Nephron progenitor cell (in vitro differentiated cells): ENCODE results near the gene SLC30A7.

ENCODE experiments used
- DNase-seq: peaks from one replicate; pipeline ENCODE4 v3.0.0; 2021
- H3K27ac Mint-ChIP-seq: 2 replicates; pipeline ENCODE4 v1.8.0; 2021; ENCODE audit warnings: mild to moderate bottlenecking, moderate library complexity, mixed read lengths
- H3K27me3 Mint-ChIP-seq: 2 replicates; pipeline ENCODE4 v1.8.0; 2021; ENCODE audit warnings: mild to moderate bottlenecking, low read depth, mixed read lengths; ENCODE audit not compliant: poor library complexity
- H3K36me3 Mint-ChIP-seq: 2 replicates; pipeline ENCODE4 v1.8.0; 2021; ENCODE audit warnings: low read depth, mixed read lengths
- H3K4me1 Mint-ChIP-seq: 2 replicates; pipeline ENCODE4 v1.8.0; 2021; ENCODE audit warnings: mixed read lengths
- H3K4me3 Mint-ChIP-seq: 2 replicates; pipeline ENCODE4 v1.8.0; 2021; ENCODE audit warnings: mild to moderate bottlenecking, moderate library complexity, mixed read lengths
- H3K9me3 Mint-ChIP-seq: 2 replicates; pipeline ENCODE4 v1.8.0; 2021; ENCODE audit warnings: mild to moderate bottlenecking, moderate library complexity, mixed read lengths
- CTCF ChIP-seq: fragments of 200-600 bp; sonication (generic); IDR thresholded peaks from 2 replicates; pipeline ENCODE4 v1.5.0; 2021; ENCODE audit warnings: antibody characterized with exemption

Gene SLC30A7

GRCh38 chr1:101017448-101017847 lies 121.6 kb downstream of the SLC30A7 start:
- H3K27me3 Mint-ChIP-seq: no peaks in the 10 kb centered on the region
- H3K4me1 Mint-ChIP-seq: no peaks in the 10 kb centered on the region
- no peaks in the 10 kb centered on the region for H3K9me3 Mint-ChIP-seq
- H3K4me3 Mint-ChIP-seq: no peak overlapping the region
- peaks cover 69% of the 10 kb centered on the region for H3K36me3 Mint-ChIP-seq
- TF ChIP-seq CTCF: no peak
- DNase-seq: no peak
- H3K27ac Mint-ChIP-seq: no peak overlapping the region

- no peak overlapping the region for H3K4me3 Mint-ChIP-seq
- H3K27ac Mint-ChIP-seq: no peak overlapping the region
Measured at GRCh38 chr1:101022294-101022693, 126.4 kb downstream of the SLC30A7 start.

GRCh38 chr1:101025283-101025656 lies 129.4 kb downstream of the SLC30A7 start:
- TF ChIP-seq CTCF: no peak
- peak; percentile 8 for DNase-seq
- Mint-ChIP-seq H3K36me3 (peaks cover 36% of the 10 kb centered on the region), H3K27ac (peak overlapping the region; percentile 97), H3K9me3 (no peaks in the 10 kb centered on the region), H3K4me3 (peak overlapping the region; percentile 99), H3K4me1 (peaks cover 30% of the 10 kb centered on the region), H3K27me3 (peaks cover 4% of the 10 kb centered on the region)

More at GRCh38 chr1:101022294-101022693, 126.4 kb downstream of the SLC30A7 start:
- TF ChIP-seq CTCF: no peak
- Mint-ChIP-seq H3K4me1 (peaks cover 22% of the 10 kb centered on the region), H3K36me3 (peaks cover 45% of the 10 kb centered on the region), H3K27me3 (peaks cover 4% of the 10 kb centered on the region), H3K9me3 (no peaks in the 10 kb centered on the region)
- DNase-seq: no peak

GRCh38 chr1:101025657-101026429 lies 130.0 kb downstream of the SLC30A7 start, which contains the start of gene DPH5:
DPH5 (minus strand) TSS chr1:101025784; CDS start chr1:101025443, 341 bp downstream.
- H3K27ac Mint-ChIP-seq: peak within 1 kb of the TSS; percentile 97
- H3K27me3 Mint-ChIP-seq: peaks cover 4% of the 10 kb centered on the region

GRCh38 chr1:101026430-101026788 lies 130.5 kb downstream of the SLC30A7 start:
- DNase-seq: no peak
- Mint-ChIP-seq H3K4me1 (peaks cover 30% of the 10 kb centered on the region), H3K9me3 (peaks cover 5% of the 10 kb centered on the region), H3K27ac (peak overlapping the region; percentile 97), H3K36me3 (peaks cover 32% of the 10 kb centered on the region), H3K27me3 (peaks cover 4% of the 10 kb centered on the region), H3K4me3 (peak overlapping the region; percentile 99)
- TF ChIP-seq CTCF: no peak

More at GRCh38 chr1:101025657-101026429, 130.0 kb downstream of the SLC30A7 start, which contains the start of gene DPH5:
- Mint-ChIP-seq H3K4me1 (peaks cover 30% of the 10 kb centered on the region), H3K9me3 (peaks cover 1% of the 10 kb centered on the region), H3K4me3 (peak within 1 kb of the TSS; percentile 99), H3K36me3 (peaks cover 31% of the 10 kb centered on the region)
- DNase-seq: peak; percentile 91
- TF ChIP-seq CTCF: no peak
